Measurements from ENCODE around the gene PLXNA2. TPM values are rescaled to one million over a fixed set of nuclear protein-coding genes. Genes with fewer than 3 reads are reported as not detected.

PLXNA2 gene
- total RNA-seq, 6 experiments from 2014 or later, result 20.9 to 29.9 (median 28.1) TPM

DNA sequence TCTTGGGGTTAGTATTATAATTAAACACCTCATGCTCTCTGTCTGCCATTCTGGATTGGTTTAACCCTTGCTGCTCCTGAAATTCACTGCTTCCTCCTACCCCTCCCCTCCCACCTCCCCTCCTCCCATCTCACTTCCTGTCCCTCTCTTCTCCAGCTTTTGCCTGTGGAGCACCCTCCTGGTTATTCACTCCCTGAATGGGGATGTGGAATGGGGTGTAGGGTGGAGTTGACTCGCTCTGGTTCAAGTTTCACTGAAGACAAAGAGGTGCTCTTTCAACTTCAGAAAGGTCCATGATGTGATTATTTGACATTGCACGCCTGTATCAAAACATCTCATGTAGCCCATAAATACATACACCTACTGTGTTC, 160.5 kb downstream of the PLXNA2 start:
- Mint-ChIP-seq H3K27ac (no peak overlapping the region), H3K4me3 (no peak overlapping the region), H3K27me3 (ENCODE audit: insufficient read depth) (peaks cover 2% of the 10 kb centered on the region), H3K4me1 (ENCODE audit: low read depth) (peaks cover 28% of the 10 kb centered on the region), H3K9me3 (no peaks in the 10 kb centered on the region), H3K36me3 (ENCODE audit: low read depth) (peaks cover 15% of the 10 kb centered on the region)
- TF ChIP-seq, protein P1, sequence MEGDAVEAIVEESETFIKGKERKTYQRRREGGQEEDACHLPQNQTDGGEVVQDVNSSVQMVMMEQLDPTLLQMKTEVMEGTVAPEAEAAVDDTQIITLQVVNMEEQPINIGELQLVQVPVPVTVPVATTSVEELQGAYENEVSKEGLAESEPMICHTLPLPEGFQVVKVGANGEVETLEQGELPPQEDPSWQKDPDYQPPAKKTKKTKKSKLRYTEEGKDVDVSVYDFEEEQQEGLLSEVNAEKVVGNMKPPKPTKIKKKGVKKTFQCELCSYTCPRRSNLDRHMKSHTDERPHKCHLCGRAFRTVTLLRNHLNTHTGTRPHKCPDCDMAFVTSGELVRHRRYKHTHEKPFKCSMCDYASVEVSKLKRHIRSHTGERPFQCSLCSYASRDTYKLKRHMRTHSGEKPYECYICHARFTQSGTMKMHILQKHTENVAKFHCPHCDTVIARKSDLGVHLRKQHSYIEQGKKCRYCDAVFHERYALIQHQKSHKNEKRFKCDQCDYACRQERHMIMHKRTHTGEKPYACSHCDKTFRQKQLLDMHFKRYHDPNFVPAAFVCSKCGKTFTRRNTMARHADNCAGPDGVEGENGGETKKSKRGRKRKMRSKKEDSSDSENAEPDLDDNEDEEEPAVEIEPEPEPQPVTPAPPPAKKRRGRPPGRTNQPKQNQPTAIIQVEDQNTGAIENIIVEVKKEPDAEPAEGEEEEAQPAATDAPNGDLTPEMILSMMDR (IDR thresholded peaks at IDR 0.05), result no peak
- DNase-seq, result no peak

DNA sequence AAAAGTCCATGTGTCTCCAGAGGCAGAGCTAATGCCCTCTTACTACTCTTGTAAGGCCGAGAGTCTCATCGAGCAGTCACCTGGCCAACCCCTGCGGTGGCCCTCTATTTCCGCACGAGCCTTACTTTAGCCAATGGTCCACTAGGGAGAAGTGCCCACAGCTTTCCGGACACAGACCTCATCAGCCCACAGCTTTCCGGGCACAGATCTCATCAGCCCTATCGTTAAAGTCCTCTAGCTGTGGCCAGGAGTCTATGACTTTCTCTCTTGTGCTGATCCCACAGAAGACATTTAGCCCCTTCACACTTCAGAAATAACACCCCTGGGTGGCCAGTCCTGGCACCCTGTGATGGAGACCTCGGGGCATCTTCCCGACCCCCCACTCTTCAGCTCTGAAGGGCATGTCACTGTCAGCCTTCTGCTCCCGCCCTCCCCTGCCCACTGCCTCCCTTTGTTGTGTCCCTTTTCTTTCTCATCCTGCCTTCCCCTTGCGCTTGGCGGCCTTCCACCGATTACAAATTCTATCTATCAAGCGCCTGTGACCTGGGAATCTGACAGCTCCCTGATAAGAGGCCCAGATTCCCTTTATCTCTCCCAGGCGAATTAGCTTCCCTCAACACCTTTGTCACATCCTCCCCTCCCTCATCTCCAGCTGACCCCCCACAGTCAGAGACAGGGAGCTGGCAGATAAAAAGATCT, 161.0 kb downstream of the PLXNA2 start:
- Mint-ChIP-seq H3K4me1 (ENCODE audit: low read depth) (peaks cover 23% of the 10 kb centered on the region), H3K4me3 (no peak overlapping the region), H3K9me3 (no peaks in the 10 kb centered on the region), H3K36me3 (ENCODE audit: low read depth) (peaks cover 16% of the 10 kb centered on the region), H3K27me3 (ENCODE audit: insufficient read depth) (peaks cover 2% of the 10 kb centered on the region), H3K27ac (no peak overlapping the region)
- TF ChIP-seq, protein P1 (IDR thresholded peaks at IDR 0.05), result no peak
- no peak for DNase-seq

DNA sequence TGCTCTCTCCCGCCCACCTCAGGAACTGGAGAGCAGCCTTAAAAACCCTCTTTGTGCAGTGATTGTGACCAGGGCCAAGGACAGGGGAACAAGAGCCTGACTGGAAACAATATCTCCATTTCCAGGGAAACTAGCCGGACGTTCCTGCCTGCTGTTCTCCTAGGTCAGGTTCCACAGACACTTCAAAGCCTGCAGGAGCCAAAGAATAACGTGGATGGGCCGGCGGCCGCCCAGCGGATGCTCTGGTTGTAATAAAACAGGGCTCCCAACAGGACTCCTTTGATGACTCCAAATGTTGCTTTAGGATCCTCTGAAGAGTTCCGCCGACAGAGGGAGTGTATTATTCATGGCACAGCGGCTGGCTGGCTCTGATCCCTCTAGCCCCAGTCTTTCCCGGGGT, 162.2 kb downstream of the PLXNA2 start:
- peaks cover 2% of the 10 kb centered on the region for H3K27me3 Mint-ChIP-seq (ENCODE audit: insufficient read depth)
- H3K9me3 Mint-ChIP-seq, result no peaks in the 10 kb centered on the region
- DNase-seq, result no peak
- TF ChIP-seq, protein P1 (IDR thresholded peaks at IDR 0.05), result no peak
- H3K4me3 Mint-ChIP-seq, result no peak overlapping the region
- H3K27ac Mint-ChIP-seq, result no peak overlapping the region
- H3K4me1 Mint-ChIP-seq (ENCODE audit: low read depth), result peaks cover 16% of the 10 kb centered on the region
- peaks cover 16% of the 10 kb centered on the region for H3K36me3 Mint-ChIP-seq (ENCODE audit: low read depth)

DNA sequence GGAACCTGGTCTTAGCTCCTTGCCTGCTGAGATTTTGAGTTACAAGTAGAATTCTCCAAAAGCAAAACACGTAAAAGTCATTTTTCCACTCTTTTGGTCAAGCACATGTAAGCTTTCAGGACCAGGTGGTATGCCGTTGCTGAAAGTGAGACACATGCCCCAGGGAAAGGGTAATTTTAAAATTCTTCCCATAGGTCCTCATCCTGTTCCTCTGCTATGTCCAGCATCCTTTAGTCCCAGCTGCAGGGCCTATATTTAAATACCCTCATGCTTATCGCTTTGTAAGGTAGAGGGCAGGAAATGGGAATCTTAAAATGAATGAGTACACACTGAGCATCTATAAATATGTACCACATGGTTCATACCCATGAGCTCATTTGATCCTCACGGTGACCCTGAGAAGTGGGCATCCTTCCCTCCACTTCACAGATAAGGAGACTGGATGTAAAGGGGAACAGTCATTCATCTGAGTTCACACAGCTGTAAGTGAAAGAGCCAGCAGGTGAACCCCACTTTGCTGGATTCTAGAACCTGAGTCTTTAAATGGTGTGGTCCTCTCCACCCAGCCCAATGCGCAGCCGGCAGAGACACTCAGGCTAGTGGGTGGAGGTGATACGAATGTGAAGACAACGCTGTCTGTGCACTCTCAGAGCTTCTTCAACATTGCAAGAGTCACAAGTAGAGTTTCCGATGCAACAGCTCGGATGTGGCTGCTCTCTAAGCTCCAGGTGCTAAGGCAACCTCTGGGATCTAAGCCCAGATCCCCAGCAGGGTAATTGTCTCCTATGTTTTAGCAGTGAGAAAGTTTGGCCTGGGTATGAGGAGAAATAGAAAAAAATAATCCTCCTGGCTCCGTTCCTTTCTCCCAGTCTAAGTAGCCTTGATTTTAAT, 163.5 kb downstream of the PLXNA2 start:
- peaks cover 3% of the 10 kb centered on the region for H3K4me1 Mint-ChIP-seq (ENCODE audit: low read depth)
- no peak for DNase-seq
- H3K27ac Mint-ChIP-seq, result no peak overlapping the region
- no peaks in the 10 kb centered on the region for H3K27me3 Mint-ChIP-seq (ENCODE audit: insufficient read depth)
- TF ChIP-seq, protein P1 (IDR thresholded peaks at IDR 0.05), result no peak
- peaks cover 11% of the 10 kb centered on the region for H3K36me3 Mint-ChIP-seq (ENCODE audit: low read depth)
- H3K9me3 Mint-ChIP-seq, result no peaks in the 10 kb centered on the region
- no peak overlapping the region for H3K4me3 Mint-ChIP-seq

- no peaks in the 10 kb centered on the region for H3K27me3 Mint-ChIP-seq (ENCODE audit: insufficient read depth)
- no peaks in the 10 kb centered on the region; the same call in 1 of the 2 replicates for H3K4me1 Mint-ChIP-seq (ENCODE audit: low read depth)
- TF ChIP-seq, protein P1 (IDR thresholded peaks at IDR 0.05), result no peak
- peaks cover 9% of the 10 kb centered on the region; the same call in 1 of the 2 replicates for H3K36me3 Mint-ChIP-seq (ENCODE audit: low read depth)
- no peak for DNase-seq
- no peaks in the 10 kb centered on the region for H3K9me3 Mint-ChIP-seq
- H3K27ac Mint-ChIP-seq, result no peak overlapping the region
- no peak overlapping the region for H3K4me3 Mint-ChIP-seq
These were observed 165.0 kb downstream of the PLXNA2 start for GRCh38 chr1:208079161-208079560.
